HG02623 (cell line): ENCODE results near the gene SPRYD3.
"Not testable (repeated sequence)": the region's sequence is repeated elsewhere in the genome, so short reads cannot be mapped to it uniquely, and the experiment has no call there.

Source experiments
- ATAC-seq: cut with Tn5 transposase; IDR thresholded peaks from one replicate; pipeline ENCODE4 v1.9.1; 2021; ENCODE audit warnings: moderate library complexity; ENCODE audit not compliant: unreplicated experiment

The SPRYD3 gene

GRCh38 chr12:53033832-53034231, 45.4 kb downstream of the SPRYD3 start:
- ATAC-seq: not testable (repeated sequence)

DNA sequence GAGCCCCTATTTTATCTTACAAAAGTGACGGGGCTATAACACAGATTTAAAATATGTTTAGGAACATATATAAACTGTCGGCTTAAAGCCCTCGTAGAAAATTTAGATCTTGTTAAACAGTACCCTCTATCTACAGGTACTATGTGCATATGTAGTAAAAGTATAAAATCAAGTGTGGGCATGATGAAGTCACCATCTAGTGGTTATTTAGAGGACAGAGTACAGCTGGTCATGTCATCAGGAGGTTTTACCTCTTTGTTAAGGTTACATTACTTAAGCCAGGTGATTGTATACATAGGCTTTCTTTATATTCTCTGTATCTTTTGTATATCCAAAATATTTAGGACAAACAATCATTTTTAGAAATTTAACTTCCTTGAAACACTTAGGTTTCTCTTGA, 47.6 kb downstream of the SPRYD3 start:
- no peak for ATAC-seq

GRCh38 chr12:53027014-53027413, 52.2 kb downstream of the SPRYD3 start:
- not testable (repeated sequence) for ATAC-seq

DNA sequence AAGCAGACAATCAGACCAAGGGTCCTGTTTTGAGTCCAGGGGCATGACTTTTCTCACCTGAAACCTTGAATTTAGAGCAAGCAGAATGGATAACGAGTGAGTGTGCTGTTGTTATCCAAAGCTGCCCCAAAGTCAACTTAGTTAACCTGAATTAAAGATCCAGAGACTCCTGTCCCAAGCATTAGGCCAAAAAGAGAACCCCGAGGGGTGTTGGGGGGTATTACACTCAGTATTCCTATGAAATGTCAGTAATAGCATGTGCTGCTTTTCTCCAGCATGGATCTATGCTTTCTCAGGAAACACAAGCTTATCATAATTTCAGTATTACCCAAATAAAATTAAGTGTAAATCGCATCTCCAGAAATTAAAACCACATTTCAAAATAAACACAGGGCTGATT, 53.9 kb downstream of the SPRYD3 start:
- ATAC-seq: no peak

DNA sequence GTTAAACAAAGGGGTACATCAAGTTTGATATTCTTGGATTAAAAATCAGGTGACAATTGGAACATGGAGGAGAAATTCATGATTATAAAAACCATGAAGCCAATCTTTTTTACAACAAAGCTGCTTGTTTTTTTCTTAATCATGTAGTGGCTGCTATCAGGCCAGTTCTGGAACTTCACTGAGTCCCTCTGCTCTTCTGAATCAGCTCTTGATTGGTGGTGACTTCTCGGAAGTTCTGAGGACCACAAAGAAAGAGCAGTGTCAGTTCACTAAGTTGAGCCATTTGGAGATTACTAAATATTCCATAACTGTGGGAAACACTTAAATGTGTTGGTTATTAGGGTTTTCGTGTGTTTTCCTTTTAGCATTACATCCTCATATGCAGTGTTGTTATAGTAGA, 64.5 kb downstream of the SPRYD3 start:
- ATAC-seq: no peak
